Neural progenitor cell (in vitro differentiated cells): ENCODE results near the gene MOBP.

Experiments used
- CTCF ChIP-seq: fragments of 200-600 bp; sonication (generic); IDR thresholded peaks from 2 replicates; pipeline ENCODE4 v1.5.1; 2017; ENCODE audit warnings: antibody characterized with exemption, mild to moderate bottlenecking
- EZH2 ChIP-seq: fragments of 200-600 bp; sonication (generic); IDR thresholded peaks from 2 replicates; pipeline ENCODE4 v1.6.1; 2017; ENCODE audit warnings: antibody characterized with exemption, mild to moderate bottlenecking, moderate library complexity
- EZH2phosphoT487 ChIP-seq: fragments of 200-600 bp; sonication (generic); IDR thresholded peaks from 2 replicates; pipeline ENCODE4 v1.6.1; 2017; ENCODE audit warnings: antibody characterized with exemption

- TF ChIP-seq CTCF (no peak), EZH2phosphoT487 (no peak), EZH2 (no peak)
Measured at GRCh38 chr3:39528844-39529243, 61.4 kb downstream of the MOBP start.
